C1 segment of cervical spinal cord (tissue), 14 donors: ENCODE data around the gene EPB41L2.
"Not testable (repeated sequence)": the region's sequence is repeated elsewhere in the genome, so short reads cannot be mapped to it uniquely, and the experiment has no call there.

Experiments
- DNase-seq, 14 donors: peaks; one replicate each; lab custom pipeline; 2025; lab: John Stamatoyannopoulos, UW

Gene EPB41L2

DNA sequence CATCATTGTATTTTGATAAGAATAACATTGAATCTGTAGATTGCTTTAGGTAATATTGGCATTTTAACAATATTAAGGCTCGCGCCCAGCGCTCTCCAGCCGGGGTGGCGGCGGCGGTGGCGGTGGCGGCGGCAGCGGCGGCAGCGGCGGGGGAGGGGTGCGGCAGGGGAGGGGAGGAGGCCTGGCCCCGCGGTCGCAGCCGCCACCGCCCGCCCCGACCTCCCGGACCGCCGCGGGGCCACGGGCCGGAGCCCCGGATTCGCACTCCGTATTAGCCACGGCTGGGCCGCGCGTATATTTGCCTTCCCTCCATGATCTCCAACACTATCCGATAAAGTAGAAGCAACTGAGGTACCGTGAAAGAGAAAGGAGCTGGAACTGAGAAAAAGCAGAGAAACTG is 261.7 kb downstream of the EPB41L2 start:
- DNase-seq: not testable (repeated sequence)

DNA sequence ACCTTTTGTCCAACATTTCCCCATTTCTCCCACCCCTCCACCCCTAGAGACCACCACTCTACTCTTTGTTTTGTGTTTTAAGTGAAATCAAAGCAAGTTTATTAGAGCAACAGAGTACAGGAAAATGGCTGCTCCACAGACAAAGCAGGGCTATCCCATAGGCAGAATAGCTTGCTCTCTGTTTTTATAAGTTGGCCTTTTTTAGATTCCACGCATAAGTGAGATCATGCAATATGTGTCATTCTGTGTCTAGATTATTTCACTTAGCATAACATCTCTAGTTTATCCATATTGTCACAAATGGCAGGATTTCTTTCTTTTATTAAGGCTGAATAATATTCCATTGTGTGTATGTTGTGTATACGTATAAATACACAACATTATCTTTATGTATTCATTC is 266.0 kb downstream of the EPB41L2 start:
- no peak for DNase-seq

DNA sequence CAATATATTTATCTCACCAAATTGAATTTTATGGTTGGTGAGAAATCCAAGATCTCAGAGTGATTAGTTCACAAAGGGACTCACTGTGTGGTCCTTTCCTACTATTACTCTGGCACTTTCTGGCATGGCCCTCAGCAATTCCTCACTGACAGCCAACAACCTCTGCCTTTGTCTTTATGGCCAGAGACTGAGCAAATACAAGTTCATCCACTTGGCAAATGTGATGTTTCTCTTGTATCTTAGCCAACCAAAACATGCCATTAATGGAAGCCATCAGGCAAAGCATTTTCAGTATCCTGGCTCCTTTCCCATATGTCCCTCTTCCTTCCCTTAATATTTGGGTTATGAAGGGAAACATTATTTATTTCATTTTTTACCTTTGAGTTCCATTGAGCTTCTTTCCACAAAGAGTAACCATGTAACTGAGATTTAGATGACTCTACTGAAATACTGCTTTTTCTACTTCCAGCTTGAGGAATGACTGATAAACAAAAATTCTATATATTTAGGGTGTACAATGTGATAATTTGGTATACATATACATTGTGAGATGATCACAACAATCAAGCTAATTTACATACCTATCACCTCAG is 266.6 kb downstream of the EPB41L2 start:
- DNase-seq: no peak

- DNase-seq: no peak
Measured at GRCh38 chr6:130794738-130795137, 268.3 kb downstream of the EPB41L2 start.

GRCh38 chr6:130794010-130794697 is 268.9 kb downstream of the EPB41L2 start:
- DNase-seq: no peak
